Choroid plexus epithelial cell (primary cell): Measurements from ENCODE around the gene FFAR2.
"Not testable (repeated sequence)": the region's sequence is repeated elsewhere in the genome, so short reads cannot be mapped to it uniquely, and the experiment has no call there.

ENCODE experiments used
- DNase-seq: peaks from one replicate; pipeline ENCODE4 v3.0.0-alpha.2; 2010; ENCODE audit warnings: low read depth
- H3K4me3 ChIP-seq: 2 replicates; pipeline ENCODE4 v1.5.1; 2011; ENCODE audit warnings: low read depth, mild to moderate bottlenecking, control low read depth, low read length, moderate library complexity
- CTCF ChIP-seq: conservative IDR thresholded peaks from 2 replicates; pipeline ENCODE4 v1.5.1; 2011; ENCODE audit warnings: low read depth, mild to moderate bottlenecking, control low read depth, inconsistent platforms, low read length, moderate library complexity

Gene FFAR2

GRCh38 chr19:35416331-35416730, 31.7 kb upstream of the FFAR2 start:
- DNase-seq: no peak

DNA sequence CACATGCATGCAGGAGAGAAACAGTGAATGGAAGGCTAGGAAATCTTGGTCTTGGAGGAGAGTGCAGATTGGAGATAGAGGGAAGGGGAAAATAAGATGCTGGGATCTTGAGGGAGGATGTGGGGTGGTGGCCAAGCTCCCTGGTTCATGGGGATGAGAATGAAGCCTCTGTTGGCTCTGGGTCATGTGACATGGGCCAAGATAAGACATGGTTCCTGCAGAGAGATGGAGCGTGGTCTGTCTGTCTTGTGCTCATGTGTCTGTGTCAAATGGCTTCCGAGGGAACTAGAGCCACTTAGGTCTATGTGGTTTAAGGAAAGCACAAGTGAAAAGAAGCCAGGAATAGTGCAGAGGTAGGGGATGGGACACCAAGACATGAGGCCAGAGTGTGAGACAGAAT, 30.8 kb upstream of the FFAR2 start:
- DNase-seq: no peak
- H3K4me3 ChIP-seq: no peak overlapping the region
- no peak for TF ChIP-seq CTCF

More at GRCh38 chr19:35416331-35416730, 31.7 kb upstream of the FFAR2 start:
- no peak for TF ChIP-seq CTCF
- no peak overlapping the region for H3K4me3 ChIP-seq

DNA sequence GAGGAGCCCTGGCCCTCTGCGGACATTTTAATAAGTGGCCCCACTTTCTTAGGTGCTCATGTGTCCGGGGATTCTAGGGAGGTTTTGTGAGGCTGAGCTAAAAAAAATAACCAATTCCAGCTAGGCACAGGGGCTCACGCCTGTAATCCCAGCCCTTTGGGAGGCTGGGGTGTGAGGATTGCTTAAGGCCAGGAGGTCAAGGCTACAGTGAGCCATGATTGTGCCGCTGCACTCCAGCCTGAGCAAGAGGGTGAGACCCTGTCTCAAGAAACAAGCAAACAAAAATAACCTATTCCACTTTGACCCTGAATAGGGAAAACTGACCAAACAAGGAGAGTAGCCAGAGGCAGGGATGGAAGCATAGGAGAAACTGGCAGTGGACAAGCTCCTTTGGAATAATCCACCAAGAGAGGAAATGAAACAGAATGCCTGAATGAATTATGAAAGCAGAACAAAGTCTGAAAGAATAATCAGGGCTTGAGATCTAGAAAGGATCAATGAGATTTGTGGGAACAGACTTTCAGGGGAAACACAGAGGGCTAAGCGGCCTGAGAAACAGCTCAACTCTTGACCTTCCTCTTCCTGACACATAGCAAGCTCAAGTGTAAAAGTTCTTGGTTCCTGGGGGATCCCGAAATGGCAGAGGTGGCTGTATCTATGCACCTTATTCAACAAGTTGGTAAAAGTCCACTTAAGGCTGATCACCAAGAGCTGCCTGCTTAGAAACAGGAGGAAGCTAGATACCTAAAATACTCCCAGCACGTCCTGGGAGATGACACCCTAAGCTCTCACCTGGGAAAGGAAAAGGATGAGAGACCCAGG, 30.1 kb upstream of the FFAR2 start:
- no peak for TF ChIP-seq CTCF
- no peak for DNase-seq
- no peak overlapping the region for H3K4me3 ChIP-seq

DNA sequence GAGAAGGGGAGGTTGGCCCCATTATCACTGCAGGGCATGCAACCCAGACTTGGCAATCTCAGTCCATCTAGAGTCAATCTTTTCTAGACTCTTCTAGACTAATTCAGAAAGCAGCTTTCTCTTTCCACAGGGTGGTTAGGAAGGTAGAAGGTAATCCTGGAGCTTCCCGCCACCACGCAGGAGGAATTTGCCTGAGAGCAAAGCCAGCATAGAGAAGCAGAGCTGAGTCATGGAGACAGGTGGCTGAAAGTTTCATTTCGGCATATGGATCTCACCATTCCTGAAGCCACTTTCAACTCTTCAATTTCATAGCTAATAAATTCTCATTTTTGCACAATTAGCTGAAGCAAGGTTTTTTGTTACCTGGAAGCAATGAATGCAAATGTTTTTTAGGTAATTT, 29.0 kb upstream of the FFAR2 start:
- TF ChIP-seq CTCF: no peak
- no peak overlapping the region for H3K4me3 ChIP-seq
- no peak for DNase-seq

DNA sequence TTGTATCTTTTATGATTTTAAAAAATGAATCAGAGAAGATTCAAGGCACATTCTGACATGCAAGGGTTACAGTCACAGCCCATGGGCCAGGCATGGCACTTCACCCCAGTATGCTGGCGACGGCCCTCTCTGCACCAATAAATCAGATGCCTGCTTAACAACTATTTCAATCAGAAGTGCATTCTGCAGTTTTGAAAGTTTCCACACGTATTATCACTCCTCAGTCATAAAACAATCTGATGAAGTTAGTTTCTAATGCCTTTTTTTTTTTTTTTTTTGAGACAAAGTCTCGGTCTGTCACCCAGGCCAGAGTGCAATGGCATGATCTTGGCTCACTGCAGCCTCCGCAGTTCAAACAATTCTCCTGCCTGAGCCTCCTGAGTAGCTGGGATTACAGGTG, 28.3 kb upstream of the FFAR2 start:
- no peak for DNase-seq
- no peak overlapping the region for H3K4me3 ChIP-seq
- no peak for TF ChIP-seq CTCF

DNA sequence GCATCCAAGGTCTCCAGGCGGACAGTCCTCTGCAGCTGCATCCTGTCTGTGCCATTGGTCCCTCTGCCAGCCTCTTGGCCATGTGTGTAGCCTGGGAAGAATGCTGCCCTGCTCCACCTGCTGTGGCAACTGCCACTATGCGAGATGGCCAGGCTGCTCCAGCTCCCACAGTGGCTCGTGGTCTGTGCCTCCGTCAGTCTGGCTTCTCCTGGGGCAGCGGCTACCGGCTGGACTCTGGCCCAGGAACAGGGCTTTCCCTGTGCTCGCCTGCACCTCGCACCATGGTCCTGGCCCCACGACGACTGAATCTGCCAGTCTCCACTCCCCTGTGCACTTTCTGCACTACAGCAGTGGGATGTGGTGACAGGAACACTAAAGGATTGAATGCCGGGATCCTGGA, 26.7 kb upstream of the FFAR2 start:
- TF ChIP-seq CTCF: no peak
- H3K4me3 ChIP-seq: no peak overlapping the region
- no peak for DNase-seq

DNA sequence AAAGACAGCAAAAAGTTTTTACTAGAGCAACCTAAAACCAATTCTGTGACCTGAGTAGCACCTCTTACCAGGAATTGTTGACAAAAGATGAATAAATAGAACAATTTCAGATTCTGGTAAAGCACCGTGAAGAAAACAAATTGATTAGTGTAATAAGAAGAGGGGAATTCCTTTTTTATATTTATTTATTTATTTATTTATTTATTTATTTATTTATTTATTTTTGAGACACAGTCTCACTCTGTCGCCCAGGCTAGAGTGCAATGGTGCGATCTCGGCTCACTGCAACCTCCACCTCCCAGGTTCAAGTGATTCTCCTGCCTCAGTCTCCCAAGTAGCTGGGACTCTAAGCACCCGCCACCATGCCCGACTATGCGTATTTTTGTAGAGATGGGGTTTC, 24.7 kb upstream of the FFAR2 start:
- DNase-seq, H3K4me3 ChIP-seq: not testable (repeated sequence)

- no peak for DNase-seq
- H3K4me3 ChIP-seq: no peak overlapping the region
- TF ChIP-seq CTCF: no peak
Observed at GRCh38 chr19:35425682-35426081, 22.4 kb upstream of the FFAR2 start.
